ENCODE results near the gene FAM53B. TPM values are rescaled to one million over a fixed set of nuclear protein-coding genes. Genes with fewer than 3 reads are reported as not detected.
"Not testable (repeated sequence)": the region's sequence is repeated elsewhere in the genome, so short reads cannot be mapped to it uniquely, and the experiment has no call there.

FAM53B gene
- total RNA-seq, 2 experiments from 2014 or later: 13.3 to 13.9 TPM

DNA sequence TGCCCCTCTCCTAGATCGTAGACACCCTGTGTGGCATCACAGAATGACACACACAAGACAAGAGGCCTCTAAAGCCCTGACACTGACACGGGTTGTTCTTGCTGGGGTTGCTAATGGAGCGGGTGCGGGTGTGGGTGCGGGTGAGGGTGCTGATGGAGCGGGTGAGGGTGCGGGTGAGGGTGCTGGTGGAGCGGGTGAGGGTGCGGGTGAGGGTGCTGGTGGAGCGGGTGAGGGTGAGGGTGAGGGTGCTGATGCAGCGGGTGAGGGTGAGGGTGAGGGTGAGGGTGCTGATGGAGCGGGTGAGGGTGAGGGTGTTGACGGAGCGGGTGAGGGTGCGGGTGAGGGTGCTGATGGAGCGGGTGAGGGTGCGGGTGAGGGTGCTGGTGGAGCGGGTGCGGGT is 134.0 kb downstream of the FAM53B start:
- H3K27ac Mint-ChIP-seq; H3K36me3 Mint-ChIP-seq (ENCODE audit: low read depth); ATAC-seq; H3K9me3 Mint-ChIP-seq (ENCODE audit: low read depth); POLR2A ChIA-PET; DNase-seq; CTCF ChIA-PET; H3K4me3 Mint-ChIP-seq; H3K27me3 Mint-ChIP-seq: not testable (repeated sequence)
- intact Hi-C loops (cut with DNase I, micrococcal nuclease): loop anchor here in 1 of 2 experiments (5.0 kb wide), 1 partner anchor 132 kb away; the partner anchor contains the start of gene FAM53B
- H3K4me1 Mint-ChIP-seq: peaks cover 34% of the 10 kb centered on the region

- H3K9me3 Mint-ChIP-seq (ENCODE audit: low read depth): no peaks in the 10 kb centered on the region
- no peak overlapping the region for H3K27ac Mint-ChIP-seq
- no peak for ATAC-seq
- peaks cover 30% of the 10 kb centered on the region for H3K4me1 Mint-ChIP-seq
- no peaks in the 10 kb centered on the region for H3K36me3 Mint-ChIP-seq (ENCODE audit: low read depth)
- ChIA-PET CTCF (no interaction called here), POLR2A (no interaction called here)
- DNase-seq: no peak
- no peaks in the 10 kb centered on the region for H3K27me3 Mint-ChIP-seq
- no peak overlapping the region for H3K4me3 Mint-ChIP-seq
- intact Hi-C loops (cut with DNase I, micrococcal nuclease): loop anchor here in 1 of 2 experiments (5.0 kb wide), 1 partner anchor 133 kb away; the partner anchor contains the start of gene FAM53B
Measured at GRCh38 chr10:124609698-124610097, 134.5 kb downstream of the FAM53B start.

GRCh38 chr10:124608093-124608721 is 136.0 kb downstream of the FAM53B start:
- no peak for DNase-seq
- Mint-ChIP-seq H3K27me3 (no peaks in the 10 kb centered on the region), H3K4me1 (peaks cover 19% of the 10 kb centered on the region), H3K27ac (no peak overlapping the region), H3K9me3 (ENCODE audit: low read depth) (no peaks in the 10 kb centered on the region), H3K36me3 (ENCODE audit: low read depth) (no peaks in the 10 kb centered on the region), H3K4me3 (no peak overlapping the region)
- intact Hi-C loops (cut with DNase I, micrococcal nuclease): no loop called here
- ATAC-seq: no peak
- CTCF ChIA-PET: no interaction called here
- POLR2A ChIA-PET: no interaction called here

GRCh38 chr10:124607693-124608092 is 136.5 kb downstream of the FAM53B start:
- Mint-ChIP-seq H3K27ac (no peak overlapping the region), H3K4me1 (peaks cover 17% of the 10 kb centered on the region), H3K27me3 (no peaks in the 10 kb centered on the region), H3K9me3 (ENCODE audit: low read depth) (no peaks in the 10 kb centered on the region), H3K36me3 (ENCODE audit: low read depth) (no peaks in the 10 kb centered on the region), H3K4me3 (no peak overlapping the region)
- intact Hi-C loops (cut with DNase I, micrococcal nuclease): no loop called here
- DNase-seq: no peak
- ATAC-seq: no peak
- CTCF ChIA-PET: no interaction called here
- POLR2A ChIA-PET: no interaction called here

DNA sequence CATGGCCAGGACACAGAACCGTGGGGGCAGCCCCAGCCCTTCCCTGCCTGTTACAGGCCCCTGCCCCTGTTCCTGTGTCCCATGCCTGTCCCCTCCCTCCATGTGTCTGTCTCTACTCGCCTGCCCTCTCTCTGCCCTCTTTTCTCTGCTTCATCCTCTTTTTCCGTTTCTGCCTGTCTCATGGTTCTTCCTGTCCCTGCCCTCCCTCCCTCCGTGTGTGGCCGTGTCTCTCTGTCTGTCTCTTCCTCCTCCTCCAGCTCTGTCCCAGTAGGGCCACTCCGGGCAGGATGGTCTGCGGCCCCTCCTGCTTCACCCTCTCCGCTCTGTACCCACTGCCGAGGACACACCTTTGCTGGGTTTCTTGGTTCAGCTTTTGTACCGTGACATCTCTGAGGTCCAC is 137.4 kb downstream of the FAM53B start:
- peaks cover 9% of the 10 kb centered on the region for H3K4me1 Mint-ChIP-seq
- H3K4me3 Mint-ChIP-seq: no peak overlapping the region
- no peaks in the 10 kb centered on the region for H3K27me3 Mint-ChIP-seq
- ChIA-PET CTCF (no interaction called here), POLR2A (no interaction called here)
- H3K36me3 Mint-ChIP-seq (ENCODE audit: low read depth): no peaks in the 10 kb centered on the region
- DNase-seq: no peak
- ATAC-seq: no peak
- no peaks in the 10 kb centered on the region for H3K9me3 Mint-ChIP-seq (ENCODE audit: low read depth)
- no peak overlapping the region for H3K27ac Mint-ChIP-seq
- intact Hi-C loops (cut with DNase I, micrococcal nuclease): no loop called here

- Mint-ChIP-seq H3K4me1 (peaks cover 4% of the 10 kb centered on the region), H3K36me3 (ENCODE audit: low read depth) (no peaks in the 10 kb centered on the region), H3K27ac (no peak overlapping the region), H3K4me3 (no peak overlapping the region), H3K27me3 (no peaks in the 10 kb centered on the region), H3K9me3 (ENCODE audit: low read depth) (no peaks in the 10 kb centered on the region)
- CTCF ChIA-PET: no interaction called here
- no peak for ATAC-seq
- POLR2A ChIA-PET: interaction anchor here (0.7 kb wide), 1 partner anchor 34 kb away, joined by 4 read pairs; no protein-coding TSS in a partner anchor
- DNase-seq: no peak
- intact Hi-C loops (cut with DNase I, micrococcal nuclease): no loop called here
Measured at GRCh38 chr10:124605856-124606812, 138.0 kb downstream of the FAM53B start.

DNA sequence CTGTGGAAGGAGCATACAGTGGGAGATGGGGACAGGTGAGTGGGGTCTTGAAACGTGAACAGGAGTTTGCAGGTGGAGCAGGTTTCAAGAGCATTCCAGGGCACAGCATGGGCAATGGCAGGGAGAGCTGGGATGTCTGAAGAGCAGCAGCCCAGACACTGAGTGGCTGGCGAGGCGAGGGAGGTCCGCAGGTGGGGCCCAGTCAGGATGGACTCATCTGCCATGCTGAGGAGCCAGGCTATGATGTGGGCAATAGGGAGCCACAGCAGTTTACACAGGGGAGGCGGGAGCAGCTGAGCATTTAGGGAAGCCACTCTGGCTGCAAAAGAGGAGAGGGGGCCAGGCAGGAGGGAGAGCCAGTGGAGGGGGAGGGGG is 138.7 kb downstream of the FAM53B start:
- intact Hi-C loops (cut with DNase I, micrococcal nuclease): no loop called here

DNA sequence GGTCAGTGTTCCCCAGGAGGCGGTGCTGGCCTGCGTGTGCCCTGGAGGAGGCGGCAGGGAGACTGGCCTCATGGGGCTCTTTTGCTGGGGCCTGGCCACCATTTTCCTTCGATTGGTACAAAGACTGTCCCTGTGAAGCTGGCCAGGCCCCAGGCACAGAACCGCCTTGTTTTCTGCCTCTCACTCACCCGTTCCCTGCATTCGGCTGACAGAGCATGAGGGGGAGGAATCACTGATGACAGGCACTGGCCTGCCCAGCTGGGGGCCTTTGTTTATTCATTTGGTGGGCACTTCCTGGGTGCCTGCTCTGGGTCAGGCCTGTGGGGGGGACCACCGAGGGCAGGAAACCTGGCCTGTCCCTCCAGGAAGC is 139.2 kb downstream of the FAM53B start:
- Mint-ChIP-seq H3K4me3 (no peak overlapping the region), H3K4me1 (peaks cover 1% of the 10 kb centered on the region), H3K27ac (no peak overlapping the region), H3K9me3 (ENCODE audit: low read depth) (no peaks in the 10 kb centered on the region), H3K27me3 (no peaks in the 10 kb centered on the region), H3K36me3 (ENCODE audit: low read depth) (no peaks in the 10 kb centered on the region)
- CTCF ChIA-PET: no interaction called here
- POLR2A ChIA-PET: no interaction called here
- no peak for ATAC-seq
- intact Hi-C loops (cut with DNase I, micrococcal nuclease): no loop called here
- no peak for DNase-seq

More for the DNA sequence above, 138.7 kb downstream of the FAM53B start:
- ATAC-seq: no peak
- ChIA-PET CTCF (no interaction called here), POLR2A (interaction anchor here (0.7 kb wide), 1 partner anchor 34 kb away, joined by 4 read pairs; no protein-coding TSS in a partner anchor)
- Mint-ChIP-seq H3K27ac (no peak overlapping the region), H3K27me3 (no peaks in the 10 kb centered on the region), H3K4me3 (no peak overlapping the region), H3K4me1 (peaks cover 3% of the 10 kb centered on the region), H3K36me3 (ENCODE audit: low read depth) (no peaks in the 10 kb centered on the region), H3K9me3 (ENCODE audit: low read depth) (no peaks in the 10 kb centered on the region)
- DNase-seq: no peak

DNA sequence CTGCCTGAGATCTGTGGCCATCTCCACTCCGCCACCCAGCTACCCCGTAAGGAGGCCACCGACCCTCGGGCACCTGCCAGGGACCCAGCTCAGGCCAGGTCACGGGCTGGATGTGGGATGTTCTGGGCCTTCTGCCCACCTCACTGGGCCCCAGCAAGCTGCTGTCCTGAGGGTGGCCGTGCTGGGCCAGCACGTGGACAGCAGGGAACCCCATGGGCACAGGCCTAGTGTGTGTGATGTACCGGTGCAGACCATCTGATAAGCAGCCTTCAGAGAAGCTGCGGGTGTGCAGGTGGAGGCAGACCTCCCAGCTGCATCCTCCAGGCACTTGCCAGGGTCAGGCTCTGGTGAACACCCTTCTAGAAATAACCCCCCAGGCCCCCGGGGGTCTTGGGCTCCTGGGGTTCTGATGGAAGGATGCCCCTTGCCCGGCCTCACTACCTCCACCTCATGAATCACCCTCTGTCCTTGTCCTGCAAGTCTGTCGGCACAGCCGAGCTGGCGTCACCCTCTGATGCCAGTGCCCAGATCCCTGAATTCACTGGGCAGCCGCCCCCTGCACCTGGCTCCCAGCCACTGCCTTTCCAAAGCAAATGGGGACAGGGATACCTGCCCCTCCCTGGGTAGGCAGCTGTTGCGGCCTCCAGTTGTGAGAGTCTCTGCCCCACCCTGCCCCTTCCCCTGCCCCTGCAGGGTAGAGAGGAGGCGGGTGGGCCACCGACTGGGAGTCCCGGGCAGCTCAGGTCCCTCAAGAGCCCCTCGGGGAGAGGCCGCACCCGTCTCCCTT is 139.8 kb downstream of the FAM53B start:
- no peaks in the 10 kb centered on the region for H3K27me3 Mint-ChIP-seq
- no peak overlapping the region for H3K4me3 Mint-ChIP-seq
- no peak for DNase-seq
- POLR2A ChIA-PET: no interaction called here
- intact Hi-C loops (cut with DNase I, micrococcal nuclease): no loop called here
- CTCF ChIA-PET: no interaction called here
- H3K4me1 Mint-ChIP-seq: no peaks in the 10 kb centered on the region
- H3K9me3 Mint-ChIP-seq (ENCODE audit: low read depth): no peaks in the 10 kb centered on the region
- no peaks in the 10 kb centered on the region for H3K36me3 Mint-ChIP-seq (ENCODE audit: low read depth)
- no peak for ATAC-seq
- no peak overlapping the region for H3K27ac Mint-ChIP-seq

GRCh38 chr10:124603376-124604213 is 140.6 kb downstream of the FAM53B start:
- Mint-ChIP-seq H3K4me1 (no peaks in the 10 kb centered on the region), H3K27me3 (no peaks in the 10 kb centered on the region), H3K36me3 (ENCODE audit: low read depth) (no peaks in the 10 kb centered on the region), H3K27ac (no peak overlapping the region), H3K4me3 (no peak overlapping the region), H3K9me3 (ENCODE audit: low read depth) (no peaks in the 10 kb centered on the region)
- ChIA-PET POLR2A (no interaction called here), CTCF (interaction anchor here (0.5 kb wide), 2 partner anchors 44 to 350 kb away, joined by 3 to 4 read pairs; no protein-coding TSS in a partner anchor)
- ATAC-seq (no peak), DNase-seq (no peak)
- intact Hi-C loops (cut with DNase I, micrococcal nuclease): no loop called here
